ENCODE measurements around the gene LIF.

LIF gene

DNA sequence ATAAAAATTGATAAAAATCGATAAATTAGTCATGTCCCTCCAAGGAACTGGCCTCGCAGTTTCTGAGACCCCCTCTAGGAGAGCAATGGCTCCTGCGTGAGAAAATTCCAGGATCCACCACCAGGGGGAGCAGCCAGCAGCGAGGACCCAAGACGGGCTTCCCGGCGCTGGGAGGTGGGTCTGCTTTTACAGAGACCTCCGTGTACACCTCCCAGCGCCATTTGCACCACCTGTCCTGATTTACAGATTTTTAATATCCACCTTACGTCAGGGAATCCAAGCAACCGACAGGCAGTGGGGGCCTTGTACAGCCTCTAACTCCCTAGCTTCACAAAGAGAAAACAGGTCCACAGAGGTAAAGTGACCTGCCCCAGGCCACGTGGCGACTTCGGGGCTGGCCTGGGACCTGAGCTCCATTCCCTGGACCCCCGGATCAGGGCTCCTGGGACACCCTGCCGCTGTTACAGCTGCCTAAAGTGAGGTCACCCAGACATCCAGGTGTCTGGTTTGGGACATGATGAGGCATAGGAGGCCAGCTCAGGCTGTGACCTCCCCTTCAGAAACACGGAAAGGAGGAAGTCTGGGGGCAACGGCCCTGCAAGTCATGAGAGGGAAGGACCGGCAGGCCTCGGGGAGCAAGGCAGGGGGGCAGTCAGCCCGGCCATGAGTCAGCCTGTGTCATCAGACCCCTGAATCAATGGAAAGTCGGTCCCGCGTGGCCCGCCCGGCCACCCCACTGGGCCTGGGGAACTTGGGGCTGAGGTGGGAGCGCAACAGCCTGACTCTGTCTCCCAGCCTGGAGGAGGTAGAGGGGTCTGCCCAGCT is 16.6 kb upstream of the LIF start:
- no peak for DNase-seq

DNA sequence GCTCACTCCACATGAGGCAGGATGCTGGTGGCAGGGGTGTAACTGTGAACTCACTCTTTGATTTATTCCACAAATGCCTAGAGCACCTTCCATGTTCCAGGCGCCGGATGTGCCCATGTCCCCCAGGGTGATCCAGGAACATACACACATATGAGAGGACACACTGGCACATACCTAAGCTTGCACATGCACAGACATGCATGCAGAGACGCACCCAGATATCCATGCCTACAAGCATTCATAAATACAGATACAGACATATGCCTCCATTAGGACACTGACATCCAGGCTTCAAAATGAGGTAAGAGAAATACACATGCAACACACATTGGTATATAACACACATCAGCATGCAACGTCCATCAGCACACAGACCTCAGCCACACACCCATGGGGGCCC is 15.6 kb upstream of the LIF start:
- no peak for DNase-seq

DNA sequence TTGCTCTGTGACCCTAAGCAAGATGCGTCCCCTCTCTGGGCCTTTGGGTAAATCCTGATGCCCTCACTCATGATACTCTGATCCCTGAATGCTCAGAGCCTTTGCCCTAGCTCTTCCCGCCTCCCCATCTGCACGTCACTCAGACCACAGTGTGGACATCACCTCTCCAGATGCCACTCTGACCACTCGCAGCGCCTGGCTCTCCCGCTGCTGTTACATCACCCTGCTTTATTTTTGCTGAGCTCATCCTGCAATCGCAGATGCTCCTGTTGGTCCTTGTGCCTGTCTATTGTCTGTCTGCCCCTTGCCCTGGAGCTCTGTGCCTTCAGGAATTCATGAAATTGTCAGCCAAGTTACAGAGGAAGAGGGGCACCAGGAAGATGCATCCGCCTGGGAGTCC is 14.6 kb upstream of the LIF start:
- no peak for DNase-seq

DNA sequence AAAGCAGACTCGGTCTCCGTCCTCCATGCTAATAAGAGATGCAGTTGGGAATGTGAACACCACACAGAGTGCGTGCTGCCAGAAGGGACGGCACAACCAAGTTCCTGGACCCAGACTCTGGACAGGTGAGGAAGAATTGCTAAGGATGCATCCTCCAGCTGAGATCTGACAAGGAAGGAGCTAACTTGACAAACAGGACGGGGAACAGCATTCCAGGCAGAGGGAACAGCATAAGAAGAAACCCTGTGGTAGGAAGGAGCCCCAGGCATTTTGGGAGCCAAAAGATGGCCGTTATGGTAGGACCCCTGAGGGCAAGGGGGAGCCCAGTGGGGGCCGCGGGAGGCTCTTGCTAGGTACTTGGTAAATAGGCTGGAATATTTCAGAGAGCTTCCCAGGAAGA is 14.1 kb upstream of the LIF start:
- no peak for DNase-seq

DNA sequence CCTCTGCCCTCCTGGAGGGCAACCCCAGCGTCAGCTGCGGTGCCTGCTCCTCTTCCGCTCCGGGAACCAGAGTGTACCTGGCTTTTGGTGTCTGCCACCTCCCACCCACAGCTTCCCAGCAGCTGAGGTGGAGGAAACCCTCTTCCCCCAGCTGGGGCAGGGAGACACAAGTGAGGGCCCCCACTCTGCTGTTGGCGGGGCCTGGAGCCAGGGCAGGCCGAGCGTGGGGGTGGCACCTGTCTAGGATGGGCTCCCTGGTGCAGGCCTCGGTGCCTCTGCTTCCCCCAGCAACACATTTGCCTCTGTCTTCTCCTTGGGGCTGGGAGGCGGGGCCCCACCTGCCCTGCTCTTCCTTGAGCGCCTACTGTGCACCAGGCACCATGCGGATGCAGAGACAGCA is 13.7 kb upstream of the LIF start:
- DNase-seq = no peak

DNA sequence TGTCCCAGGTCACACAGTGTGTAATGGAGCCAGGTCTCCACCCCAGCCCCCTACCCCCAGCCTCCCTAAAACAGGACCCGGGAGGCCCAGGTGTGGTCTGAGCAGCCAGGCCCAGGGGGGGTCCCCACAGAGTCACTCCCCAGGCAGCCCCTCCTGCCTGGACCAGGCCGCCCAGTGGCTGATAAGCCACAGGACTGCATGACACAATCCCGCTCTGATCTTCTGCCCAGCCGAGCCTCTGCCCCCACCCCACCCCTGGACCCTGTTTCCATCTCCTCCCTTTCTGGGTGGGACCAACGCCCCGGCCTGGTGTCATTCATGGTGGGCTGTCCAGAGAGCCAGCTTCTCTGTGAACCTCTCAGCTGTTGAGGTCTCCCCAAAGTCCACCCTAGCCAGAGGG is 7.8 kb upstream of the LIF start:
- DNase-seq = no peak

DNA sequence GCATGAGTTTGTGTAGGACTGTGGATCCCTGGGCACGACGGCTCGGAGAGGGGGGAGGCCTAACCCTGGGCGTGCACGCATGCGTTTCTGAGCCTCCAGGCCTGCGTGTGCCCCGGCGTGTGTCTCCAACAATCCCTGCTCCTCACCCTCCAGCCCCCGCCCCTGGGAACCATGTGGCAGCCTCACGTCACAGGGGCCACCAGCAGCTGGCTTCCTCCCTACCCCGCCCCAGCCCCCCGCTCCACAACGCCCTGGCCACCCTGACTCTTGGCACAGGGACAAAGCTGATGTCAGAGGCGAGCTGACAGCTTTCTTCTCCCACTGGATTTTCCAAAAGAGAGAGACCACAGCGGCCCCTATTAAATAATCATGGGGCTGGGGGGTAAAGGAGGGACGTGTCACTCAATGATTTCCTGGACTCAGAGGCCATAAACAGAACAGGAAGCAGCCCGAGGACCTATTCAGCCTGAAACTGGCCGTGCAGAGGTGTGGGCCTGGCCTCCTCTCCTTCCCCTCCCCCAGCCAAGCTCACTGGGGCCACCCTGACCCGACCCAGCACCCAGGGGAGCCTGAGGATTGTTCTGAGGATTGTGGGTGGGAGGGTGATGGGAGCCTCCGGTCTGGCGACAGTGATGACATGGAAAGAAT is 6.8 kb upstream of the LIF start:
- DNase-seq = no peak

DNA sequence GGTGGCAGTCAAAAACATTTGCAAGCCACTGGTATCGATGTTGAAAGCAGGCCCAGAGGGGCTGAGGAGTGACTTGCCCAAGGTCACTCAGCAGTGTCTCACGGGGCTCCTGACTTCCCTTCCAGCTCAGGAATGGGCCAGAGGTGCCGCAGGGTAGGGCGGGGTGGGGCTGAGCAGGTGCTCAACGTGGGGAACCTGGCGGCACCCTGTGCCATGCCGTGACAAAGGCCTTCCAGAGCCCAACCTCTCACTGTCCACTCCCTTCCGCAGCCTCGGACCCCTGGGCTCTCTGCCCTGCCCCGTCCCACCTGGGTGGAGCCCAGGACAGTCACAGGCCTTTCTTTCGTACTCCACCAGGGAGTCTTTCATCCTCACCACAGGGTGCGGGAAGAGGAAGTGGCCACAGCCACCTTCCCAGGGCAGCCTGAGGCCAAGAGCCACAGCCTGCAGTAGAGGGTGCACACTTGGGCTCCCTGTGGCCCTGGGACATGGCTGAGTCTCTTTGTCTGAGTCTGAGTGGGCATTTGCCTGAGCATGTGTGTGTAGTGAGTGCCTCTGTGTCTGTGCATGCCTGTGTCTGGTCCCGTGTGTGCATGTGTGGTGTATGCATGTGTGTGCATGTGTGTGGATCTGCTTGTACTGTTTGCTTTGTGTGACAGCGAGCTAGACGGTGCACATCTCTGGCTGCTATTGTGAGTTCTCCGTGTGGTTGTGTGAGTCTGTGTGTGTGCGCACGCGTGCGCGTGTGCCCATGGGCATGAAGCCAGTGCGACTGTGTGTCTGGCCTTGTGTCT is 6.0 kb upstream of the LIF start:
- DNase-seq = no peak

DNA sequence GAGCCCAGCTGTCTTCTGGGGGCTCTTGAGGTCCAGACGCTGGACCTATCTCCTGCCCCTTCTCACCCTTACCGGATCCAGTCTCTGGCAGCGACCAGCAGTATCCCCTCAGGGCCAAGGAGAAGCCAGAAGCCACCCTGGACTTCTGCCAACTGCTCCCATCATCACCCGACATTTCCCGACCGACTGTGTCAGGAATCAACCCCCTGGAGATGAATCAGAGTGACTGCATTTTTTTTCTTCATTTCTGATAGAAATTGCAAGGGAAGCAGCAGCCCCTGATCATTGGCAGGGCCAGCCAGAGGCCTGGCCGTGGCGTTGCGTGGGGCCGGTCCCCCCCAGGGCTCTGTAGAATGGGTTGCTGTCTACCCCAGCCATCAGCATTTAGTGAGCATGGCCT is 5.2 kb upstream of the LIF start:
- no peak for DNase-seq

DNA sequence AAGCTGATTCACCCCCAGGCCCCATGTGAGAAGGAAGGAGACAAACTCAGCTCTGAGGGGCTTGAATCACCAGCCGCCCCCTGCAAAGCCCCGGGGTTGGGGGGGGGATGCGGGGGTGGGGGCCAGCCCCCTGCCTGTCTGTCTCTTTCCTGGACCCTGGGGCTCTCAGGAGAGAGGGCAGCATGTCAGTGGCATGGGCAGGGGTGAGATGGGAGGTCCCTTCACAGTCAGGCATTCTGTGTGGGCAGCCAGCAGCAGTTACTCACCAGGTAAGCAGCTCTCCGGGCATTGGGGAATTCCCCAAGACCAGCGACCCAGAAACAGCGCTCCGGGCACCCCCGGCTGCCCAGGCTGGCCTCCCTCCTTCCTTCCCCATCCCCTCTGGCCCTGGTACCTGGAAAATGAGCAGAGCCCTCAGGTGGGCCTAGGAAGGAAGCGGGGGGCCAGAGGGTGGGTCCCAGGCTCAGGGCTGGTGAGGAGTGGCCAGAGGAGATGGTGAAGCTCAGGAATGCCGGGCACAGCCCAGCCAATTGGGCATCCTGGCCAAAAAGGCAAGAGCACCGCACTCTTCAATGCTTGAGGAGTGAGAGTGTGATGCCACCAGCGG is 4.2 kb upstream of the LIF start:
- DNase-seq = no peak

DNA sequence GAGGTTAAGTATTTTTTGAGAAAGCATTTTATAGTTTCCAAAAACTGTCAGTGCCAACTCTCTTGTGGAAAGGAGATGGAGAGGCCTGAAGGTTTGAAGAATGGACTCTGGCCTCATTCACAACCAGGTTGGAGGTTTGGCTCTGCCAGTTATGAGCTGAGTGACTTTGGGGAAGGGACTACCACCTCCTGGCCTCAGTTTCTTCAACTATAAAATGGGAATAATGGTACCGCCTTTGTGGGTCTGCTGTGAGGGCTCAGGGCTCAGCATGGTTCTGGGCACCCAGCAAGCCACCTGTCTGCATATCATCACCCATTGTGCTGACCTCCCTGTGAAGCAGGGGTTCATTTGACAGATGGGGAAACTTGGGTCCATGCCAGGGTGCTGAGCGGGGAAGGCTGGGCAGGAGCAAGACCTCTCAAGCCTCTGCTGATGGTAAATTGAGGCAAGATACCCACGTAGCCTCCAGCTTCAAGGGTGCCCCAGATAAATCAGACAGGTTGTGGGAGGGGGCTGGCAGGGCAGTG is 3.5 kb upstream of the LIF start:
- no peak for DNase-seq

DNA sequence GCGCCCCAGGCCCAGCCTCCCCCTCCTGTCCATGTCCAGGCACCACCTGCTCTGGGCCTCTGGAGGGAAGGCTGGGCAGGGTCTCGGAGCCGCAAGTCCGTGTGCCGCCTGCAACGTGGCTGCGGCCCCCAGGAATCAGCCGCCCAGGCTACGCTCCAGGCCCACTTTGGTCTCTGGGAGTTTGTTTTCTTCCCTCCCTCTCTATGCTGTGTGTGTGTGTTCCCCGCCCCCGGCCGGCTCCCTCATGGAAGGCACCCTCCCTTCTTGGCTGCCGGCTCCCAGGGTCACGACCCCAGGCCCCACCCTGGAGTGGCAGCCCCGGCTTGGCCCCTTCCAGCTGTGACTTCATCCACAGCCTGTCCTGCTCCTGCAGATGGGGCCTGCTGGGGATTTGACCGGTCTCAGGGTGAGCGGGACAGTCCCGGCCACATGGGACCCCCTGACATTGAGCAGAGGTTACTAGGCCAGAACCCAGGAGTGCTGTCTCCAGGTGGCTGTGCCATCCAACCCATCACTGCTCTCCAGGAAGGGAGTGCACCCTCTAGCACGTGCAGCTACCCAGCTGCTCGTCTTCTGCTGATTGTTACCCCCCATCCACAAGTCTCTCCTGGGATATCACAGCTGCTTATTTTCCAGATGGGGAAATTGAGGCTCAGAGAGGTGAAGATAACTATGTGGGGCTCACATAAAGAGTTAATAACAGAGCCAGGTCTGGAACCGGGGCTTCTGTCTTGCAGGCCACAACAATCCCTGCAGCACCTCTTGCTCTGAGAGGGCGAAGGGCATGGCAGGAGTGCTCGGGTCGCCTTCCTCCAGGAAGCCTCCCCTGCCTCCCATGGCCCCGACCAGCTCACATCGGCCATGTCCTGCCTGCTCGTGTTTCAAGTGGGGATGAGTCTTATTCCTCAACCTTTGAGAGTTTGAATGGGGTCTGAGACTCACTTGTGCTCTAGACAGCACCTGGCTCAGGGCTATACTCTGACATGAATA is 2.8 kb upstream of the LIF start:
- DNase-seq = no peak

DNA sequence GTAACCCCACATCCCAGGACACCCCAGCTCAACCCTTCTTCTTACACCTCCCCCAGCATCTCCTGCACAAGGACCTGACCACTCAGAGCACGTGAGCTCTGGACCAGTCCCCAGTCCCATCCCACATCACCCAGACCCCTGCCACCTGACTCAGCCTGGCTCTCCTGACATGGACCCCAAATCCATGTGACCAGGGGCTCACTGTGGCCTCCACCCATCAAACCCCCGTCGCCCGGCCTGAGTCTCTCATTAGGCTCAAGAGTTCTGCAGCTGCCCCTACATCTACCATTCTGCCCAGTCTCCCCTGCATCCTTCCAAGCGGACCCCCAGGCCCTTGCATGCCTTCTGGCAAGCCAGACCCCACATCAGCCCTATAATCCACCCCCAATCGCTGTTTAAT is 1.9 kb upstream of the LIF start:
- DNase-seq = no peak

DNA sequence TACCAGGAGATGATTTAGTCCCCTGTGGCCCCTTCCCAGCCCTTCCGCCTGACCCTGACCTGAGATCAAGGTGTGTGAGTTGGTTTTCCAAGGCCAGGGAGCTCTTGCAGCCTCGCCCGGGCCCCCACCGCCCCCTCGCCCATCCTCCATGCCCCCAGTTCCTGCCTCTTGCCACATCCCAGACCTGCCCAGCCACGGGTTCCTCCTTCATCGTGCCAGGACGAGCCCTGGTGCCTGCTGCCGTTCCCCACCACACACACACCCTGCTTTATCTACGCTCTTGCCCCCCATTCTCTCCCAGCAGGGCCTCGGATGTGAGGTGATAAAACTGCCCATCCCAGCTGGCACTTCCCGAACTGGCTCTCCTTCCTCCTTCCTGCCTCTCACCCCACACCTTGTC is 1.4 kb upstream of the LIF start:
- DNase-seq = no peak

DNA sequence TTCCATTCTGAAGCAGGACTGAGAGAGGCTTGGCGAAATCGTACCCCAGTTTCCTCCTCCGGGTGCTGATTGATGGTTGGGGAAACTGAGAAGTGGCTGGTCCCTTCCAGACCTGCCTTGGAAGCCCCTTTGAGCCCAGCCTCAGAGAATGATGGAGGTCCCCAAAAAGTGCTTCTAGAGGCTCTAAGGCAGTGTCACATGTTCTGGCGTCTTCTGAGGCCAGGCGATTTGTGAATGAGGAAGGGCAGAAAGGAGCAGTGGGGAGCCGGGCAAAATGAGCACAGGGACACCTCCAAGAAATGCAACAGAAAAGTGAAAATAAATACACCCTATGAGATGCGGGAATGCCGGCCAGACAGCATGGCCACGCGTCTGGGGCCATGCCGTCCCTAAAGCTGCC is 1.0 kb upstream of the LIF start:
- no peak for DNase-seq

DNA sequence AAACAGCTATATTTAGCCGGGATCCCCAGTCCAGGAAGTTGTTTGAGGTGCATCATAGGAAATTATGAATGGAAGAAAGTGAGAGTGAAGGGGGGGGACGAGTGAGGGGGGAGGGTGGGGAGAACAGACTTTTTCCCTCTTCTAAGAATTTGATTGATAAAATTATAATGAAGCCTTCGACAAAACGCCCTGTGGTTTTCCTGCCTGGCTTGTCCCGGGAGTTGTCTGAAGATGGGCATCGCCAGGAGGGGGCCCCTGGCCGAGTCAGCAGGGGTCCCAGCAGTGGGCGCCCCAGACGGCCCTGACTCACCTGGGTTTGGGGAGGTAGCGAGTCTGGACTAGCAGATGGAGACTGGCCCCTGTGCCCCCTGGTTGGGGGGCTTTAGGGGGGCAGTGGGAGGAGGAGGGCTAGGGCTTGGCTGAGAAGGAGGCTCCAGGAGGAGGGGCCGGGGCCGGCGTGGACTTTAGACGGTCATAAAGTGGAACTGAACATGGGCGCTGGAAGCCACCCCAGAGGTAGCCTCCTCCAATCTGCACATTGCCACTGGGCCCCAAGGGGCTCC is 336 bp upstream of the LIF start:
- DNase-seq = no peak

DNA sequence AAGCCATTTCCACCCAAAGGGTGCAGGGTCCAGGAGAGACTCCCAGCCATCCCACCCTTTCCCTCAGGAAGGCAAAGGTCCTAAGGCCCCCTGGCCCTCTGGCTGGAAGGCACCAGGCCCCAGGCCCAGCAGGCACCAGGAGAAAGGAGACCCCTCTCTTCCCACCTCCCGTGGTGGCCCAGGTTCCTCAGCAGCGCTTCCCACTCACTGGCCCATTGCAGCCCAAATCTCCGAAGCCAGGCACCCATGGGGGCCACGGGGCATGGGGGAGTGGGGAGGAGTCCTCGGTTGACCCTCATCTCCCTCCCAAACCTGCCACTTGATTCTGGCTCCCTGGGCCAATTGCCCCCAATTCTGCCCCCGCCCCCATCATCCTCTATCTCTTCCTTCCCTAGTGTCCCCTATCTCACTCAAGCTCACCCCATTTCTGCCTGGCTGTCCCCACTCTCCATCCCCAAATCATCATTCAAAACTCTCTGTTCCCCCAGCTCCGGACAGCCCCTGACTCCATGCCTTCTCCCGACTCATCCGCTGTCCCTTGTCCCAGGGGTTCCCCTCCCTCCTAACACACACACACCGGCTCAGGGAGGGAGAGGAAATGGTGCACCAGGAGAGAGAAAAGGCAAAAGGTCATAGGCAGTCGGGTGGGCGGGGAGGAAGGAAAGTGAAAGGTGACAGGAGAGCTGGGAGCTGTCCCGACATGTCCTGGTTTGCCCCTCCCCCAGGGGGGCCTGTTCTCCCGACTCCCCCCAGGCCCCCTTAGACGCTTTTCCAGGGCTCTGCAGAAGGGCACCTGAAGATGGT is 1.2 kb downstream of the LIF start:
- DNase-seq = no peak

DNA sequence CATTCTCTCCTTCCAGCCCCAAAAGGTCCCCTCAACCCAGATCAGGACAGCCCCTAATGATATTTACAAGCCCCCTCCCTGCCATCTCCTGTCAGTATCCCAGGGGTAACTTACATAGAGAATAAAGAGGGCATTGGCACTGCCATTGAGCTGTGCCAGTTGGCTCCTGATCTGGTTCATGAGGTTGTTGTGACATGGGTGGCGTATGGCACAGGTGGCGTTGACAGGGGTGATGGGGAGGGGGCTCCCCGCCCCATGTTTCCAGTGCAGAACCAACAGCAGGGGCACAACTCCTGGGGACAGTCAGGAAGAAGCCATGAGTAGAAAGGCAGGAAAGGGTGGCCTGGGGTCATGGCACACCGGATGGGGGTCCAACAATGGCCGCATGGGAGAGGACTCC is 1.9 kb downstream of the LIF start:
- no peak for DNase-seq

DNA sequence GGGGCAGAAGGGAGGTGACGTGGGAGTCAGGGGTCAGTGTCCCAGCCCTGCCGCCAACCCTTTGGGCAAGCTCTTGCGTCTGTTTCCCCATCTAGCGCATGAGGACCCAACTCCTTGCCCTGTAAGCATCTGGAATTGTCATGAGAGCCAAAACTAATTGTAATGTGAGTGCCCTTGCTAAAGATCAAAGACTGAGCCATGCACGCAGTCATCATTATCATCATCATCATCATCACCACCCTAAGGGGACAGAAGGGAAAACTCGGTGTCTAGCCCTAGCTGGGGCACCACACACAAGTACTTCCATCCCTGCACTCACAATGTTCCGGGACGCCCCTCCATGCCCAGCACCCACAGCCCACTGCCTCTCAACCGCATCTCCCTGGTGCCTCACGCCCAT is 2.5 kb downstream of the LIF start:
- DNase-seq = no peak

DNA sequence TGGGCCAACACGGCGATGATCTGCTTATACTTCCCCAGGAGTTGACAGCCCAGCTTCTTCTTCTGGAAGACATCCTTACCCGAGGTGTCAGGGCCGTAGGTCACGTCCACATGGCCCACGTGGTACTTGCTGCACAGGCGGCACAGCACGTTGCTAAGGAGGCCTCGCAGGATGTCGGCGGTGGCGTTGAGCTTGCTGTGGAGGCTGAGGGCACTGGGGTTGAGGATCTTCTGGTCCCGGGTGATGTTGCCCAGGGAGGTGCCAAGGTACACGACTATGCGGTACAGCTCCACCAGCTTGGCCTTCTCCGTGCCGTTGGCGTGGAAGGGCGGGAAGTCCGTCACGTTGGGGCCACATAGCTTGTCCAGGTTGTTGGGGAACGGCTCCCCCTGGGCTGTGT is 2.9 kb downstream of the LIF start:
- no peak for DNase-seq

Measured in activated gamma-delta T cell (primary cell).